Measurements from ENCODE around the gene SLC9A8. TPM values are rescaled to one million over a fixed set of nuclear protein-coding genes. Genes with fewer than 3 reads are reported as not detected.

Gene SLC9A8
- total and polyA plus RNA-seq, 2 of the 8 experiments (the other 6 are each of a cell fraction or from before 2014, with no cell fraction given): 3.2 to 6.2 TPM

GRCh38 chr20:49880177-49880576 is 67.5 kb downstream of the SLC9A8 start (continued):
- TF ChIP-seq CTCF (IDR thresholded peaks at IDR 0.05; ENCODE audit: control extremely low read depth in 1 of 3, insufficient read depth in 1 of 3, low read depth in 1 of 3, low read length in 3 of 3) (no peak), SUZ12 (IDR thresholded peaks at IDR 0.05; ENCODE audit: low read length) (no peak), ASH2L (IDR thresholded peaks at IDR 0.05; ENCODE audit: low read length) (no peak), SIX5 (IDR thresholded peaks at IDR 0.05; ENCODE audit: low read depth, low read length) (no peak), EZH2 (IDR thresholded peaks at IDR 0.05; ENCODE audit: low read depth, low read length, severe bottlenecking) (no peak), BRCA1 (IDR thresholded peaks at IDR 0.05; ENCODE audit: low read depth, low read length) (no peak)

Data from H1 (cell line).